Liver (tissue), 9 donors: ENCODE measurements around the gene CLEC3B. TPM values are rescaled to one million over a fixed set of nuclear protein-coding genes. Genes with fewer than 3 reads are reported as not detected.
A peak's percentile ranks its signal among the peaks of the same experiment; 100 is the strongest.

ENCODE experiments used
- DNase-seq: peaks from one replicate; pipeline ENCODE4 v3.0.0-alpha.2; 2017; ENCODE audit warnings: low spot score
- H3K27ac ChIP-seq, 2 donors: one replicate each; pipeline ENCODE4 v1.7.0; 2013; ENCODE audit warnings: inconsistent platforms in 2 of 2, low read length in 2 of 2, control low read depth in 1 of 2, low read depth in 1 of 2, mild to moderate bottlenecking in 1 of 2
- H3K27me3 ChIP-seq, 4 donors: one replicate each; pipeline versions ENCODE4 v1.6.1 to v1.7.0; 2013; ENCODE audit warnings: low read length in 3 of 4, inconsistent platforms in 1 of 4, mild to moderate bottlenecking in 1 of 4, moderate library complexity in 1 of 4; ENCODE audit not compliant: control insufficient read depth in 4 of 4, insufficient read depth in 4 of 4
- H3K36me3 ChIP-seq, 4 donors: one replicate each; pipeline versions ENCODE4 v1.6.1 to v1.7.0; 2013; ENCODE audit warnings: low read length in 3 of 4, mild to moderate bottlenecking in 3 of 4, low read depth in 1 of 4, moderate library complexity in 1 of 4; ENCODE audit not compliant: control insufficient read depth in 4 of 4, insufficient read depth in 3 of 4
- H3K4me1 ChIP-seq, 4 donors: one replicate each; pipeline versions ENCODE4 v1.6.1 to v1.7.0; 2013; ENCODE audit warnings: low read length in 3 of 4, mild to moderate bottlenecking in 3 of 4, moderate library complexity in 1 of 4; ENCODE audit not compliant: control insufficient read depth in 4 of 4, insufficient read depth in 4 of 4
- H3K4me3 ChIP-seq, 3 donors: one replicate each; pipeline versions ENCODE4 v1.6.1 to v1.7.0; 2013; ENCODE audit warnings: low read length in 3 of 3, control low read depth in 1 of 3, low read depth in 1 of 3, mild to moderate bottlenecking in 1 of 3
- H3K9ac ChIP-seq, 2 donors: one replicate each; pipeline ENCODE4 v1.7.0; 2013; ENCODE audit warnings: low read length in 2 of 2, mild to moderate bottlenecking in 2 of 2, moderate library complexity in 2 of 2, control low read depth in 1 of 2, low read depth in 1 of 2
- H3K9me3 ChIP-seq, 4 donors: one replicate each; pipeline versions ENCODE4 v1.6.1 to v1.7.0; 2013; ENCODE audit warnings: low read length in 3 of 4; ENCODE audit not compliant: control insufficient read depth in 4 of 4
- ATF3 ChIP-seq: IDR thresholded peaks from 2 replicates; pipeline ENCODE4 v1.6.1; 2016; ENCODE audit warnings: antibody characterized with exemption
- EGR1 ChIP-seq, 2 donors: IDR thresholded peaks; 2 replicates each; pipeline ENCODE4 v1.6.1; 2016 to 2018; ENCODE audit warnings: antibody characterized with exemption in 2 of 2, low read depth in 2 of 2
- FOXA1 ChIP-seq: IDR thresholded peaks from 2 replicates; pipeline ENCODE4 v1.6.1; 2016; ENCODE audit warnings: antibody characterized with exemption
- FOXA2 ChIP-seq: IDR thresholded peaks from 2 replicates; pipeline ENCODE4 v1.6.1; 2016; ENCODE audit warnings: antibody characterized with exemption
- GABPA ChIP-seq, 2 donors: IDR thresholded peaks in 1 of 2; conservative IDR thresholded peaks in 1 of 2; 2 replicates each; pipeline ENCODE4 v1.6.1; 2016; ENCODE audit warnings: antibody characterized with exemption in 2 of 2, mild to moderate bottlenecking in 1 of 2, moderate library complexity in 1 of 2
- HNF4A ChIP-seq, 2 donors: conservative IDR thresholded peaks; 2 replicates each; pipeline ENCODE4 v1.6.1; 2016; ENCODE audit warnings: antibody characterized with exemption in 2 of 2, mild to moderate bottlenecking in 2 of 2
- HNF4G ChIP-seq: IDR thresholded peaks from 2 replicates; pipeline ENCODE4 v1.6.1; 2016; ENCODE audit warnings: antibody characterized with exemption
- JUND ChIP-seq, 2 donors: IDR thresholded peaks; 2 replicates each; pipeline ENCODE4 v1.6.1; 2016; ENCODE audit warnings: antibody characterized with exemption in 2 of 2
- MAX ChIP-seq: IDR thresholded peaks from 2 replicates; pipeline ENCODE4 v1.6.1; 2016; ENCODE audit warnings: antibody characterized with exemption
- NR2F2 ChIP-seq: IDR thresholded peaks from 2 replicates; pipeline ENCODE4 v1.6.1; 2016; ENCODE audit warnings: antibody characterized with exemption
- RAD21 ChIP-seq, 2 donors: IDR thresholded peaks; 2 replicates each; pipeline ENCODE4 v1.6.1; 2016; ENCODE audit warnings: antibody characterized with exemption in 2 of 2, mild to moderate bottlenecking in 2 of 2
- REST ChIP-seq: IDR thresholded peaks from 2 replicates; pipeline ENCODE4 v1.6.1; 2016; ENCODE audit warnings: antibody characterized with exemption, mild to moderate bottlenecking
- RXRA ChIP-seq, 2 donors: IDR thresholded peaks; 2 replicates each; pipeline ENCODE4 v1.6.1; 2017 to 2018; ENCODE audit warnings: antibody characterized with exemption in 2 of 2, mild to moderate bottlenecking in 1 of 2
- SP1 ChIP-seq: IDR thresholded peaks from 2 replicates; pipeline ENCODE4 v1.6.1; 2018; ENCODE audit warnings: antibody characterized with exemption, mild to moderate bottlenecking
- TAF1 ChIP-seq: conservative IDR thresholded peaks from 2 replicates; pipeline ENCODE4 v1.6.1; 2016; ENCODE audit warnings: antibody characterized with exemption, mild to moderate bottlenecking
- YY1 ChIP-seq: IDR thresholded peaks from 2 replicates; pipeline ENCODE4 v1.6.1; 2016; ENCODE audit warnings: antibody characterized with exemption, mild to moderate bottlenecking
- ZBTB33 ChIP-seq: IDR thresholded peaks from 2 replicates; pipeline ENCODE4 v1.6.1; 2016; ENCODE audit warnings: antibody characterized with exemption
- WGBS: extraction: QIAGEN DNeasy Blood & Tissue Kit; methylation state at CpG from one replicate; pipeline ENCODE4 v1.1.7; 2013; 5-methylcytosine and 5-hydroxymethylcytosine counted together
- polyA plus RNA-seq, 2 donors: library from polyadenylated mRNA; stranded (reverse) in 1 of 2; unstranded in 1 of 2; fragments of 200-250 nt in 1 of 2; fragments of >200 nt in 1 of 2; fragmentation: Nextera tagmentation in 1 of 2; extraction: Ambion mirVana in 1 of 2; gene quantifications; one replicate each; pipeline versions ENCODE4 v1.2.1 to v1.2.3, GENCODE V29; 2013 to 2015
- total RNA-seq, 2 donors: library from RNA; depleted of rRNA; stranded (reverse); fragments of >200 nt; gene quantifications; one replicate each; pipeline ENCODE4 v1.2.3, GENCODE V29; 2014
- donor health status: healthy.
- donor health status: healthy.
- donor health status: healthy.
- donor health status: healthy.
- donor health status: healthy.

CLEC3B gene
- total and polyA plus RNA-seq, 4 donors, result 7.7 to 28.8 (median 13.0) TPM

GRCh38 chr3:45026957-45027356 lies 854 bp downstream of the CLEC3B start:
- peak overlapping the region in 1 of 2 donors; percentile 47 for H3K27ac ChIP-seq
- 60% methylated on average over 4 of the region's 4 CpGs for WGBS
- peak overlapping the region in 1 of 3 donors; percentile 4 for H3K4me3 ChIP-seq
- no peaks in the 10 kb centered on the region for H3K36me3 ChIP-seq
- TF ChIP-seq RXRA (IDR thresholded peaks at IDR 0.05) (no peak), RAD21 (IDR thresholded peaks at IDR 0.05) (no peak), SP1 (no peak), TAF1 (no peak), ZBTB33 (no peak), HNF4G (no peak), REST (no peak), FOXA1 (no peak), ATF3 (no peak), YY1 (no peak), EGR1 (IDR thresholded peaks at IDR 0.05; ENCODE audit: low read depth in 2 of 2) (no peak), GABPA (IDR thresholded peaks at IDR 0.05 in 1 of 2, conservative IDR thresholded peaks at IDR 0.05 in 1 of 2) (no peak), NR2F2 (no peak)
- no peaks in the 10 kb centered on the region for H3K9me3 ChIP-seq
- peaks cover 0 to 3% (median 1%) of the 10 kb centered on the region in 4 donors for H3K4me1 ChIP-seq
- no peaks in the 10 kb centered on the region for H3K27me3 ChIP-seq
- DNase-seq, result no peak
- no peak overlapping the region for H3K9ac ChIP-seq

- peaks cover 0 to 3% (median 1%) of the 10 kb centered on the region in 4 donors for H3K4me1 ChIP-seq
- 90% methylated on average over 4 of the region's 4 CpGs for WGBS
Measured at GRCh38 chr3:45027441-45027840, 1.3 kb downstream of the CLEC3B start.

More at GRCh38 chr3:45027441-45027840, 1.3 kb downstream of the CLEC3B start:
- Histone ChIP-seq H3K27me3 (no peaks in the 10 kb centered on the region), H3K36me3 (no peaks in the 10 kb centered on the region), H3K9me3 (no peaks in the 10 kb centered on the region), H3K9ac (no peak overlapping the region), H3K27ac (no peak overlapping the region), H3K4me3 (no peak overlapping the region)
- DNase-seq, result no peak
- no peak for TF ChIP-seq FOXA1
- no peak for TF ChIP-seq NR2F2
- no peak for TF ChIP-seq SP1
- TF ChIP-seq FOXA2, result no peak
- no peak for TF ChIP-seq MAX
- no peak for TF ChIP-seq JUND (IDR thresholded peaks at IDR 0.05)
- no peak for TF ChIP-seq HNF4A (conservative IDR thresholded peaks at IDR 0.05)
- no peak for TF ChIP-seq ATF3
